PFSK-1 (cell line): ENCODE measurements around the gene TPCN1.

Experiments used
- FOXP2 ChIP-seq: optimal IDR thresholded peaks from 2 replicates; pipeline ENCODE3; 2011; ENCODE audit warnings: borderline replicate concordance, control low read depth, inconsistent platforms; ENCODE audit not compliant: insufficient read depth; ENCODE audit errors: extremely low read length, extremely low read depth
- POLR2AphosphoS5 ChIP-seq: IDR thresholded peaks from 2 replicates; pipeline ENCODE4 v1.6.1; 2012; ENCODE audit warnings: low read depth, mild to moderate bottlenecking, control low read depth, low read length, moderate library complexity
- SIN3A ChIP-seq: IDR thresholded peaks from 2 replicates; pipeline ENCODE4 v1.6.1; 2012; ENCODE audit warnings: mild to moderate bottlenecking, low read length, moderate library complexity, borderline replicate concordance; ENCODE audit not compliant: insufficient read depth
- TAF1 ChIP-seq: IDR thresholded peaks from 2 replicates; pipeline ENCODE4 v1.6.1; 2012; ENCODE audit warnings: low read length, control low read depth, borderline replicate concordance; ENCODE audit not compliant: insufficient read depth
- TF ChIP-seq, protein P1 (sequence below), 2 experiments: IDR thresholded peaks; 2 replicates each; pipeline versions ENCODE4 v1.6.1 to v1.8.0; 2011 to 2012; ENCODE audit warnings: low read depth in 2 of 2, low read length in 2 of 2, control low read depth in 1 of 2, inconsistent platforms in 1 of 2, mild to moderate bottlenecking in 1 of 2, moderate library complexity in 1 of 2; ENCODE audit not compliant: insufficient read depth in 1 of 2

TPCN1 gene

DNA sequence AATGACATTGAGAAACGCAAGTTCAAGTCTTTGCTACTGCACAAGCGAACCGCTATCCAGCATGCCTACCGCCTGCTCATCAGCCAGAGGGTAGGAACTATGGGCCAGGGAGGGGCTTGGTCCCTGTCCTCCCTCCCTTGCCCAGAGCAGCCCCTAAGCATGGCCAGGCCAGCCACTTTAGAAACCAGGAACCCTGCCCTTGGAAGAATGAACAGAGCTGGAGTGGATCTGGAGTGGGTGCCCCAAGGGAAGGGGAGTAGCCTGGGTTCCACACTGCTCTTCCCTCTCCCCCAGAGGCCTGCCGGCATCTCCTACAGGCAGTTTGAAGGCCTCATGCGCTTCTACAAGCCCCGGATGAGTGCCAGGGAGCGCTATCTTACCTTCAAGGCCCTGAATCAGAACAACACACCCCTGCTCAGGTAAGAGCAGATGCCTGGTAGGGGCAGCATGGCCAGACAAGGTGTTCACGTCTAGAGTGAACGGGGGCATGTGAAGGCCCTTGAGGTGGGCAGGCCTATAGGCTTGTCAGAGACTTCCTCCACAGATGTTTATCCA lies 55.8 kb downstream of the TPCN1 start:
- TF ChIP-seq, protein P1, sequence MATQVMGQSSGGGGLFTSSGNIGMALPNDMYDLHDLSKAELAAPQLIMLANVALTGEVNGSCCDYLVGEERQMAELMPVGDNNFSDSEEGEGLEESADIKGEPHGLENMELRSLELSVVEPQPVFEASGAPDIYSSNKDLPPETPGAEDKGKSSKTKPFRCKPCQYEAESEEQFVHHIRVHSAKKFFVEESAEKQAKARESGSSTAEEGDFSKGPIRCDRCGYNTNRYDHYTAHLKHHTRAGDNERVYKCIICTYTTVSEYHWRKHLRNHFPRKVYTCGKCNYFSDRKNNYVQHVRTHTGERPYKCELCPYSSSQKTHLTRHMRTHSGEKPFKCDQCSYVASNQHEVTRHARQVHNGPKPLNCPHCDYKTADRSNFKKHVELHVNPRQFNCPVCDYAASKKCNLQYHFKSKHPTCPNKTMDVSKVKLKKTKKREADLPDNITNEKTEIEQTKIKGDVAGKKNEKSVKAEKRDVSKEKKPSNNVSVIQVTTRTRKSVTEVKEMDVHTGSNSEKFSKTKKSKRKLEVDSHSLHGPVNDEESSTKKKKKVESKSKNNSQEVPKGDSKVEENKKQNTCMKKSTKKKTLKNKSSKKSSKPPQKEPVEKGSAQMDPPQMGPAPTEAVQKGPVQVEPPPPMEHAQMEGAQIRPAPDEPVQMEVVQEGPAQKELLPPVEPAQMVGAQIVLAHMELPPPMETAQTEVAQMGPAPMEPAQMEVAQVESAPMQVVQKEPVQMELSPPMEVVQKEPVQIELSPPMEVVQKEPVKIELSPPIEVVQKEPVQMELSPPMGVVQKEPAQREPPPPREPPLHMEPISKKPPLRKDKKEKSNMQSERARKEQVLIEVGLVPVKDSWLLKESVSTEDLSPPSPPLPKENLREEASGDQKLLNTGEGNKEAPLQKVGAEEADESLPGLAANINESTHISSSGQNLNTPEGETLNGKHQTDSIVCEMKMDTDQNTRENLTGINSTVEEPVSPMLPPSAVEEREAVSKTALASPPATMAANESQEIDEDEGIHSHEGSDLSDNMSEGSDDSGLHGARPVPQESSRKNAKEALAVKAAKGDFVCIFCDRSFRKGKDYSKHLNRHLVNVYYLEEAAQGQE (IDR thresholded peaks at IDR 0.05; ENCODE audit: insufficient read depth in 1 of 2, low read depth in 2 of 2, low read length in 2 of 2): no peak
- TF ChIP-seq POLR2AphosphoS5 (no peak), TAF1 (no peak), FOXP2 (no peak), SIN3A (no peak)

DNA sequence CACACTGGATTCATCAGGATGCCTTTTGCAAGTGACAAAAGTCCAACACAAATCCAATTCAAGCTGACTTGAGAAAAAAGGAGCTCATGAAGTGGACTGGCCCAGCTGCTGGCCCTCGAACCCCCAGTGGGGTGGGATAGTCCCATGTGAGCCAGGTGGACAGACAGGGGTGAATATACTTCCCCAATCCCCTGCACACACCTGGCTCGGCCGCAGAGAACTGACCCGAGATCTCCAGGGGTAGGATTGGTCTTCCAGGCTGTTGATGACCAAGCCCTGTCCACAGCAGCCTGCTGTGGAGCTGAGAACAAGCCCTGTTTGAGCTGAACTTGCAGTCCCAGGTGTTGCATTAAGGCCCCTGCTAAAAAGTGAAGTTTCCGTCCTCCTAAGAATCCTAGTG lies 56.2 kb downstream of the TPCN1 start:
- TF ChIP-seq FOXP2 (no peak), SIN3A (no peak), POLR2AphosphoS5 (no peak), TAF1 (no peak)
- TF ChIP-seq, protein P1 (IDR thresholded peaks at IDR 0.05; ENCODE audit: insufficient read depth in 1 of 2, low read depth in 2 of 2, low read length in 2 of 2): no peak

DNA sequence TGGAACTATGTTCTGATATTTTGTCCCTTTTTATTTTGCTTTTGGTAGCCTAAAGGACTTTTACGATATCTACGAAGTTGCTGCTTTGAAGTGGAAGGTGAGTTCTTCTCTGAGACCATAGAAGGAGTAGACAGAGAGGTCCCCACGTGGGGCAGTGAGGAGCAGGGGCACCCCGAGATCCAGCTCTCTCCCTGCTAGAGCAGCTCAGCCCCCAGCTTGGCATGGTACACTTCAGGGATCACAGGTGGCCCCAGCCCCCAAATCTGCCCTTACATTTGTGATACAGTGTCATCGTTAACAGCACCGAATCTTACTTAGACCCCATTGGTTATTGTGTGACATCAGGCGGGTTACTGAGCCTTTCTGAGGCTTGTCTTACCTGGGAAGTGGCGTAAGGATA lies 56.9 kb downstream of the TPCN1 start:
- TF ChIP-seq SIN3A: no peak
- no peak for TF ChIP-seq TAF1
- TF ChIP-seq, protein P1 (IDR thresholded peaks at IDR 0.05; ENCODE audit: insufficient read depth in 1 of 2, low read depth in 2 of 2, low read length in 2 of 2): no peak
- TF ChIP-seq FOXP2: no peak
- TF ChIP-seq POLR2AphosphoS5: no peak

DNA sequence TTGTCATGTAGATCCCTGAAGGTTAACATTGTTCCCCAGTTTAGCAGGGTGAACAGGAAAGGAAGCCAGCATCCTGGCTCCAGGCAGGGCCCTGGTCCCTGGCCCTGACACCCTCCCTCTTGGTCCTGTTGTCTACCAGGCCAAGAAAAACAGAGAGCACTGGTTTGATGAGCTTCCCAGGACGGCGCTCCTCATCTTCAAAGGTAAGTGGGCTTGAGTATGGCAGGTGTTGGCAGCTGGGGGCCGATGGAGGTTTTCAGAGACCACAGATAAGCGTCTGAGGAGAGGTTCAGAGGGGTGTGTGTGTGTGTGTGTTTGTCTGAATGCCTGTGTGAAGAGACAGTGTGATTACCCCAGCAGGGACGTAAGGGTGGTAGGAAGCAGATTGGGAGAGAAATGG lies 57.4 kb downstream of the TPCN1 start:
- no peak for TF ChIP-seq SIN3A

DNA sequence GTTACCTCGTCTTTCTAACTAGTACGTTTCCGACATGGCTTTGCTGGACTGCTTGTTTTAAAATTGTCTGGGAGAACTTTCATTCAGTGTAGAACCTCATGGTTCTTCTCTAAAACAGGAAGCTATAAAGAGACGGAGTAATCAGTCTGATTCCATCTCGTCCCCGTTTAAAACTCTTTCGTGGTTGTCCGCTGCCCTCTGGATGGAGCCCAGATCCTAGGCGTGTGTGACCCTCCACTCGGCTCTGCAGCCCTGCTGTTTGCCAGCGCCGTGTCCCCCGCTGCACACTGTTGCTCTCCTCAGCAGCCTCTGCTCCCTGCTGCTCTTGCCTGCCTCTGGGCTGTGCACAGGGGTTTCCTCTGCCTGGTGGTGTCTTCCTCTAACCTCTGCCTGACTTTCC lies 63.5 kb downstream of the TPCN1 start:
- TF ChIP-seq POLR2AphosphoS5: no peak

DNA sequence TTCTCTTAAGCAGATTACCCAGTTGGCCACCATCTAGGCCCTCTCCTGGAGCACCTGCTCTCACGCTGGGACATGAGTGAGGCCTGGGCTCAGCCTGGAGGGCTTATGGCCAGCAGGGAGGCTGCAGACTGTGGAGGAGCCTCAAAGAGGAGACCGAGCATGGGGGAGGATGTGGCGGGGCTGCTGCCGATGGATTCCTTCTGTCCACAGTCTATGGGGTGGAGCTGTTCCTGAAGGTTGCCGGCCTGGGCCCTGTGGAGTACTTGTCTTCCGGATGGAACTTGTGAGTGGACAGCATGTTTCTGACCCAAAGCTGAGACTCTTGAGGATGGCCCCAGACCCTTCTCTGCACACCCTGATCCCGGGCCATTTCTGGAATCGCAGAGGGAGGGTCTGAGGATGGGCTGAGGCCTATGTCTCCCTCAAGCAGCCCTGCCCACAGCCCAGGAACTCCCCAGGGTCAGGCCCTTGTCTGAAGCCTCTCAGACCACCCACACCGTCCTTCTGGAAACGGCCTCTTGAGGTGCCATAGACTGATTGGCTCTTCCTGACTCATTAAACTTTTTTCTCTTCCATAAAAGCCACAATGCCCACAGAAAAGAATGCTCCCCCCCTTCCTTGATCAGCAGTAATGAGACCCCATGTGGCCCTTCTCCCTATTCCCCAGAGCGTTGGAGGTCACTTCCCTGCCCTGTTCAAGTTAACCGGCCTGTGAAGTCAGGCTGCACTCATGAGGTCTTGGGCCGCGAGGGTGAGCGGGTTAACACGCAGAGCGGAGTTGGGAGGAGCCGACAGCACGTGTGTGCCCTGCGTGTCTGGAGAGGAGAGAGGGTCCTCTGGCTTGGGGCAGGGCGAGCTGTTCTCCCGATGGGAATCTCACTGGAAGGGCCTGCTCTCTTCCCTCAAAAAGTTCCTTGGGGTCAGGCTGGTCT lies 64.7 kb downstream of the TPCN1 start:
- TF ChIP-seq, protein P1 (IDR thresholded peaks at IDR 0.05; ENCODE audit: insufficient read depth in 1 of 2, low read depth in 2 of 2, low read length in 2 of 2): no peak
- TF ChIP-seq SIN3A (no peak), FOXP2 (no peak), TAF1 (no peak), POLR2AphosphoS5 (no peak)
